SK-N-MC (cell line): ENCODE data around the gene CLK3.
"Not testable (repeated sequence)": the region's sequence is repeated elsewhere in the genome, so short reads cannot be mapped to it uniquely, and the experiment has no call there.

Experiments used
- DNase-seq: peaks from one replicate; pipeline ENCODE4 v3.0.0-alpha.2; 2011; ENCODE audit warnings: low read depth, low spot score
- H3K27ac ChIP-seq: fragments of 200-600 bp; sonication (generic); 2 replicates; pipeline ENCODE4 v1.5.1; 2016; ENCODE audit warnings: mixed run types
- H3K36me3 ChIP-seq: fragments of 200-600 bp; sonication (generic); 2 replicates; pipeline ENCODE4 v1.6.1; 2017; ENCODE audit warnings: antibody characterized with exemption, low read length, mixed read lengths; ENCODE audit not compliant: insufficient read depth
- H3K4me3 ChIP-seq: fragments of 200-600 bp; sonication (generic); 2 replicates; pipeline ENCODE4 v1.5.1; 2016
- H3K9ac ChIP-seq: fragments of 200-600 bp; sonication (generic); 2 replicates; pipeline ENCODE4 v1.8.0; 2017; ENCODE audit warnings: mixed run types, mixed read lengths; ENCODE audit not compliant: insufficient read length
- H3K9me3 ChIP-seq: fragments of 200-600 bp; sonication (generic); 2 replicates; pipeline ENCODE4 v1.6.1; 2017; ENCODE audit warnings: low read depth, mild to moderate bottlenecking, antibody characterized with exemption, low read length, moderate library complexity, mixed read lengths
- EZH2 ChIP-seq: fragments of 200-600 bp; sonication (generic); IDR thresholded peaks from one replicate; pipeline ENCODE4 v1.6.1; 2017; ENCODE audit warnings: antibody characterized with exemption
- FOXP2 ChIP-seq: optimal IDR thresholded peaks from 2 replicates; pipeline ENCODE3; 2011; ENCODE audit warnings: mild to moderate bottlenecking, moderate library complexity; ENCODE audit not compliant: insufficient read depth; ENCODE audit errors: extremely low read length, control extremely low read depth
- POLR2AphosphoS5 ChIP-seq: IDR thresholded peaks from 2 replicates; pipeline ENCODE4 v1.6.1; 2012; ENCODE audit warnings: mild to moderate bottlenecking, low read depth, low read length, borderline replicate concordance

Gene CLK3

GRCh38 chr15:74656935-74657535 is 41.4 kb downstream of the CLK3 start:
- H3K4me3 ChIP-seq: no peak overlapping the region
- TF ChIP-seq POLR2AphosphoS5 (no peak), EZH2 (no peak), FOXP2 (no peak)
- H3K27ac ChIP-seq: no peak overlapping the region
- no peaks in the 10 kb centered on the region for H3K9me3 ChIP-seq
- peaks cover 9% of the 10 kb centered on the region; the same call in 1 of the 2 replicates for H3K36me3 ChIP-seq
- DNase-seq: no peak
- no peak overlapping the region for H3K9ac ChIP-seq

- Histone ChIP-seq H3K9ac (no peak overlapping the region), H3K4me3 (no peak overlapping the region), H3K9me3 (no peaks in the 10 kb centered on the region), H3K36me3 (peaks cover 9% of the 10 kb centered on the region; the same call in 1 of the 2 replicates), H3K27ac (no peak overlapping the region)
- TF ChIP-seq FOXP2 (no peak), EZH2 (no peak), POLR2AphosphoS5 (no peak)
- DNase-seq: no peak
Observed at GRCh38 chr15:74657846-74658245, 42.2 kb downstream of the CLK3 start.

DNA sequence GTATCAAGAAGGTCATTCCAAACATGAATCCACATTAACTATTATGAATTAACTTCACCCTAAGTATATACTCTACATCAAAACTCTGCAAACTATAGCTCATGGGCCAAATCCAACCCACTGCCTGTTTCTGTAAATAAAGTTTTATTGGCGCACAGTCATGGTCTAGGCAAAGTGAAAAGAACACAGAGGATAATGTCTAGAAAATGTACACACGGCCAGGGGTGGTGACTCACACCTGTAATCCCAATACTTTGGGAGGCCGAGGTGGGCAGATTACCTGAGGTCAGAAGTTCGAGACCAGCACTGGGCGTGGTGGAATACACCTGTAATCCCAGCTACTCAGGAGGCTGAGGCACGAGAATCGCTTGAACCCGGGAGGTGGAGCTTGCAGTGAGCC is 45.6 kb downstream of the CLK3 start:
- H3K4me3 ChIP-seq, DNase-seq, H3K36me3 ChIP-seq, H3K27ac ChIP-seq, H3K9me3 ChIP-seq, H3K9ac ChIP-seq: not testable (repeated sequence)

- Histone ChIP-seq H3K36me3 (peaks cover 7% of the 10 kb centered on the region; the same call in 1 of the 2 replicates), H3K9me3 (no peaks in the 10 kb centered on the region), H3K4me3 (no peak overlapping the region), H3K9ac (no peak overlapping the region), H3K27ac (no peak overlapping the region)
- TF ChIP-seq POLR2AphosphoS5 (no peak), EZH2 (no peak), FOXP2 (no peak)
- no peak for DNase-seq
Observed at GRCh38 chr15:74662064-74662860, 46.6 kb downstream of the CLK3 start.

GRCh38 chr15:74663303-74664027 is 47.8 kb downstream of the CLK3 start:
- no peak overlapping the region for H3K27ac ChIP-seq

GRCh38 chr15:74664028-74664616 is 48.5 kb downstream of the CLK3 start:
- H3K27ac ChIP-seq: no peak overlapping the region
- TF ChIP-seq FOXP2 (no peak), POLR2AphosphoS5 (no peak), EZH2 (no peak)
- no peak for DNase-seq

More at GRCh38 chr15:74663303-74664027, 47.8 kb downstream of the CLK3 start:
- TF ChIP-seq POLR2AphosphoS5: no peak
- TF ChIP-seq EZH2: no peak
- no peak for TF ChIP-seq FOXP2
- no peak overlapping the region for H3K4me3 ChIP-seq
- no peak overlapping the region for H3K9ac ChIP-seq
- no peaks in the 10 kb centered on the region for H3K9me3 ChIP-seq
- no peak for DNase-seq
- H3K36me3 ChIP-seq: peaks cover 7% of the 10 kb centered on the region; the same call in 1 of the 2 replicates

DNA sequence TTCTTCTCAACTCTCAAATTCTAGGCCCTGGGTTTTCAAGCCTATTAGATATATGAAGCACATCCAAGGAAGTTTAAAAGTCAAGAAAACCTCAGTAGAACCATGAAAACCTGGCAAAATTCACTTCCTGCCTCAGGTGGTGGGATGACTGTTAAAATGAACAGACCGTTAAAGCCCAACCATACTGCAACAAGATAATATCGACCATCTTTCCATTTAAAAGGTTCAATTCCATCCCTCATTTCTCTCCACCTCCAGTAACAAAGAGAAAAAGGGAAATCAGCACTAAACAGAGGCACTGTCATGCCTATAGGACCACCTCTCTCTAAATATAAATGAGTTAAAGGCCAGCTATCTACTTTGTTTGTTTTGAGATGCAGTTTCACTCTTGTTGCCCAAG is 49.0 kb downstream of the CLK3 start:
- no peak for DNase-seq
- Histone ChIP-seq H3K4me3 (no peak overlapping the region), H3K36me3 (peaks cover 7% of the 10 kb centered on the region; the same call in 1 of the 2 replicates), H3K9me3 (no peaks in the 10 kb centered on the region), H3K9ac (no peak overlapping the region), H3K27ac (no peak overlapping the region)
- no peak for TF ChIP-seq EZH2
- no peak for TF ChIP-seq FOXP2
- no peak for TF ChIP-seq POLR2AphosphoS5

More at GRCh38 chr15:74664028-74664616, 48.5 kb downstream of the CLK3 start:
- Histone ChIP-seq H3K9ac (no peak overlapping the region), H3K36me3 (peaks cover 7% of the 10 kb centered on the region; the same call in 1 of the 2 replicates), H3K9me3 (no peaks in the 10 kb centered on the region), H3K4me3 (no peak overlapping the region)

- Histone ChIP-seq H3K9ac (no peak overlapping the region), H3K4me3 (no peak overlapping the region), H3K36me3 (peaks cover 23% of the 10 kb centered on the region), H3K9me3 (no peaks in the 10 kb centered on the region), H3K27ac (no peak overlapping the region)
- DNase-seq: no peak
- no peak for TF ChIP-seq EZH2
- TF ChIP-seq POLR2AphosphoS5: no peak
- TF ChIP-seq FOXP2: no peak
Observed at GRCh38 chr15:74667975-74668374, 52.3 kb downstream of the CLK3 start.

GRCh38 chr15:74669627-74670026 is 54.0 kb downstream of the CLK3 start:
- no peak for DNase-seq
- TF ChIP-seq EZH2 (no peak), POLR2AphosphoS5 (no peak), FOXP2 (no peak)
- peaks cover 36% of the 10 kb centered on the region for H3K36me3 ChIP-seq

More at GRCh38 chr15:74669627-74670026, 54.0 kb downstream of the CLK3 start:
- Histone ChIP-seq H3K9me3 (no peaks in the 10 kb centered on the region), H3K4me3 (no peak overlapping the region), H3K9ac (no peak overlapping the region), H3K27ac (no peak overlapping the region)
